ENCODE data around the gene SHTN1.

The SHTN1 gene

GRCh38 chr10:116838143-116838725 lies 166.8 kb downstream of the SHTN1 start:
- no peak for TF ChIP-seq CTCF (IDR thresholded peaks at IDR 0.05)

DNA sequence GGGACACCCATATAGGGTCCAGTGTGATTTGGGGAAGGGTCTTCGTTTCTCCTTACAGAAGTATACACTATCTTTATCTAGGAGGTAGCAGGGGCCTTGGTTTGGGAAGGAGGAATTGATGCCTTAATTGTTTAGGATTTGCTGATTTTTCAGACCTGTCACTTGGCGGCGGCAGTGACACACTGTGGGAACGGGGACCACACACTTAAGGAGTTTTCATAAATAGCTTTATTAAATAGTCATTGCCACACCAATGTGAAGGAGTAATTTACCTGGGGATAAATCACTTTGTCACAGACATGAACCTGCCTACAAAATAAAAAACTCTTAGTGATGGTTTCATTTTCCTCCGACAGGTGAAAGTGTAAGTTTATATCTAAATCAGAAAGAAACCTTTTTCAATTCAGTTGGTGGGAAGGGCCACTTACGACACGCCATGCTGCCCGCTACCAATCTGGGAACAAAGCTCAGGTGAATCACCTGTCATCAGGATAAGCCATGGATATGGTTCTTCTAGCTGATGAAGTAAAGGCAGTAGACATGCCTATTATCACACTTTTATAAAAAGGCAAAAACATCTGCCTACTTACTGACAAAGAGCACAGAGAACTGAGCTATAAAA lies 168.0 kb downstream of the SHTN1 start:
- no peak for TF ChIP-seq CTCF (IDR thresholded peaks at IDR 0.05)

DNA sequence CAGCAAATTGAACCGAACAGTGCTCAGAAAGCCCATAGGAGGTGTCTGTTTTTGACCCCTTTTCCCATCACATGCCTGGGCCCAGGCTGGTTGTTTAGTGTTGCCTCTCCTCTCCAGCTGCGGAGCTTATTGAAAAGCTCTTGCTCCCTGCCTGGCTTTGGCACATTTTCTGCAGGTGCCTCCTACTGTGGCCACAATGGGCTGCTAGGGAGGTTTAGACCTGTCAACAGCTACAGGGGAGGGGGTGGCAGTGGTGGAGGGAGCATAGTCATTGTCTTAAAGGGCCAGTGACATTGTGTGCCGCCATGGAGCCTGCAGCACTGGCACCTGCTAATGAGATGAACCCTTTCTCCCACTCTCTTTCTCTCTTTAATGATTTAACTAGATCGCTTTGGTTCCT lies 168.9 kb downstream of the SHTN1 start:
- no peak for TF ChIP-seq CTCF (IDR thresholded peaks at IDR 0.05)

GRCh38 chr10:116835658-116836057 lies 169.3 kb downstream of the SHTN1 start:
- no peak for TF ChIP-seq CTCF (IDR thresholded peaks at IDR 0.05)

DNA sequence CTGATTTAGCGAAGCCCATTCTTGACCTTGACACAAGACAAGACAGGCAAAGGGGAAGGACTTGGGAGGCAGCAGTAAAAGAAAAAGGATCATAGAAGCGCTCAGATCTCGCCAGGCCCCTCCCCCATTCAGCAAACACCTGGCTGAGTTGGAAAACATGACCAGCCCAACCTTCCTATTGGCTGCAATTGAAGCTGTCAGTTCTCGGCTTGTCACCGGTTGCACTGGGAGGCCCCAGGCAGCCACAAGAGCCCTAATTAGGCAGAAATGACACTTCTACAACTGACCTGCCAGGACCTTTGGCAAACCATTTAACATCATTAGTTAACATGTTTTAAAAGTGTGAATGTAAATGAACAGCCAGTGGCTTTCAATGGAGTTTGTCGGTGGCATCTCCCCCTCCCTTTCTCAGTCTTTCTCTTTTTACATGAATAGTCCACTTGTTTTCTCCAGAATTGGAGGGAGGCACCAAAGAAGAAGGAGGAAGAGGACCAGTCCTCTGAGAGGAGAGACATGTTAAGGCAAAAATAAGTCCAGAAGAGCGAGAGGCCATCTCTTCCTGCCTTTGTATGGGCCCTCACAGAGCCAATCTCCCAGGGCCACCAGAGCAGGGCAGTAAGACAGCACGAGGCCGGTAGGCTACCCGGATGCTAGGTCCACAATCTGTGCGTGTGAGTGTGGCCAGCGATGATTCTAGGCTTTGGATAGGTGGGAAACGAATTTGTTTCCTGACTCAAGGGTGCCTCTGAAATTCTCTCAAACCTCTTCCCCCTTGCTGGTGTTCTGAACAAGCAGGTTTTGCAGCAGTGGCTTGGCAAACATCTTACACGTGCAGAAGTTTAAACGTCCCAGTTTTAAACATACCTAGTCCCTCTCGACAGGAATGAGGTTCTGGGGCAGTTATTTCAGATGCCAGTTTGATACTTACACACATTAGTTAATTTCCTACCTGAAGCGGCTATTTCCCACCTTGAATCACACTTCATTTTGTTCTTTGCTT lies 170.7 kb downstream of the SHTN1 start:
- no peak for TF ChIP-seq CTCF (IDR thresholded peaks at IDR 0.05)

DNA sequence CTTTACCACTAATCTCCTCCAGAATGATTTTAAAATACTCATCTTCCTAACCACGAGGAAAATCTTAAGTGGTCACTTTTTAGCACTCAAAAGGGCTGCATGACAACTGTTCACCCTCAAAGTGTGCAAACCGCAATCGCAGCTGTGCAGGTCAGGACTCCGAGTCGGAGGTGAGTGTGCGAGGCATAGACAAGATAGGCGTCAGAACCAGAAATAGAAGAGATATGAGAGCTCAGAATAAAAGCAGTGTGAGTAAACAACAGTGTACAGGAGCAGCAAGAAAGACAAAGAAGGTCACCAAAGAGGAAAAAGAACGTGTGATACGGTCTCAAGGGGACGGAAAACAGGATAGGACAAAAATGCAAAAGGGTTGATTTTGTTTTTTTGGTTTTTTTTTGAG lies 173.2 kb downstream of the SHTN1 start:
- no peak for TF ChIP-seq CTCF (IDR thresholded peaks at IDR 0.05)

All from LNCAP (cell line).